ENCODE data around the gene BDKRB2.
A peak's percentile ranks its signal among the peaks of the same experiment; 100 is the strongest.

Gene BDKRB2

DNA sequence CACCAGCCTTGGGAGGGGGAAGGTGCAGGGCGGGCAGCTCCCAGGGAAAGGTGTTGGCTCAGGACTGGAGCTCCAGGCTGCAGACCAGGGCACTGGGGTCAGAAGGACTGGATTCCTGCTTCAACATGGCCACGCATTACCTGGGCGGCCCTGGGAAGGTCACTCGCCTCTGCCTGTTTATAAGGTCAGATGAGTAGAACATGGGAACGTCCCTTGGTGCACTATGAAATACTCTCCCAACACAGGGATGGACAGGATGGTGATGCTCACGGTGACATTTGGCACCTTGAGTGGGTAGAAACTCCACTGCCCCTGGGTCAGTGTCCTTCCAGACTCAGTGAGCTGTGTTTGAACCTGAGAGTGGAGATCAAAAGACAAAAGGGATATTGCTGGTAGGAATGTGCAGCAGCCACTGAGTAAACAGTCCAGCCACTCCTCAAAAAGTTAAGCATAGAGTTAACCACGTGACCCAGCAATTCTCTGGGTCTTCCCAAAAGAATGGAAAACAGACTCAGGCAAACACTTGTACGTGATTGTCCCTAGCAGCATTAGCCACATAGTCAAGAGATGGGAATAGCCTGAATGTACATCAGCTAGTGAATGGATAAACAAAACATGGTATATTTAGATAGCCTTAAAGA is 9.1 kb upstream of the BDKRB2 start:
- DNase-seq (ENCODE audit: low read depth) = no peak

DNA sequence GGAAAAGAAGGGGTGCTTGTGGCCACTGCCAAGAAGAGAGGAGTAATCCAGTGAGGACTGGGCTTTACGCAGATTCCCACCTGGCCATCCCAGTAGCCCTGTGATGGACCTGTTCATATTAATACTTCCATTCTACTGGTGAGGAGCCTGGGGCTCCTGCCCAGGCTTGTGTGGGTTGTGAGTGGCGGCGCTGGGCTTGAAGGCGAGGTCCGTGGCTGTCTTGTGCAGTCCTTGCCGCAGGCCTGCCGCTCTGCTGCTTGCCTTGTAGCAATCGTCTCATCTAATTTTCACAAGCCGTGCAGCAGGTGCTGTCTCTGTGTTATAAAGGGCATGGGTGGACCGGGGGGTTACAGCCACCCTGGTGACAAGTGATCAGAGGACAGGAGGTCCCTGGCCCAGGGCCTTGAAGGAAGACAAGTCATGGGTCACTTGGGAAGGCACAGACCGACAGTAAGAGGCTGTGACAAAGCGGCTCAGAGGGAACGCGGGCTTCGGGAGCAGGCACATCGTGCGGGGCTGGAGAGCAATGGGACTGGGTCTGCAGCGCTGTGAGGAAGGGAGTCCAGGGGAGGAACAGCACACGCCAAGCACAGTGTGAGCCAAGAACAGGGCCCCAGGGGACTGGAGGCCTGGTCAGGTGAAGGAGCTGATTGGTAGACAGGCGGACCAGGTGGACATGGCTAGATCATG is 7.3 kb upstream of the BDKRB2 start:
- H3K4me3 ChIP-seq (ENCODE audit: low read depth, low read length) = no peak overlapping the region
- DNase-seq (ENCODE audit: low read depth) = no peak

More for the DNA sequence above, 9.1 kb upstream of the BDKRB2 start:
- no peak overlapping the region for H3K4me3 ChIP-seq (ENCODE audit: low read depth, low read length)

DNA sequence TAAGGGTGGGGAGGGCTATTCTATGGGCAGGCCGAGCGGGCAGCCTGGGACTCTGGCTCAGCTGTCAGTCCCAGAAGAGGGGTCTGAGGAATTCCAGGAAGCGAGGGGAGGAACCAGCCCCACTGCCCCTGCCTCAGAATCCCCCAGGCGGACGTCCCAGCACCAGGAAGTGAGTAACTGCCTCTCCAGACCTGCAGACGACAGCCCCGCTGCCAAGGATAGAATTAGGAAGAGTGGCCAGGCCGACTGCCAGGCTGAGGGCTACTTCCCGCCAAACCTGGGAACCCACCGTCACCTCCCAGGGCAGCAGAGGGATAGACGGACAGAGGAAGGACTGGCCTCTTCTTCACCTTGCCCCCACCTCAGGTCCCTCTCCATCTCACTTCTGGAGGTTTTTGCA is 6.7 kb upstream of the BDKRB2 start:
- no peak overlapping the region for H3K4me3 ChIP-seq (ENCODE audit: low read depth, low read length)
- no peak for DNase-seq (ENCODE audit: low read depth)

DNA sequence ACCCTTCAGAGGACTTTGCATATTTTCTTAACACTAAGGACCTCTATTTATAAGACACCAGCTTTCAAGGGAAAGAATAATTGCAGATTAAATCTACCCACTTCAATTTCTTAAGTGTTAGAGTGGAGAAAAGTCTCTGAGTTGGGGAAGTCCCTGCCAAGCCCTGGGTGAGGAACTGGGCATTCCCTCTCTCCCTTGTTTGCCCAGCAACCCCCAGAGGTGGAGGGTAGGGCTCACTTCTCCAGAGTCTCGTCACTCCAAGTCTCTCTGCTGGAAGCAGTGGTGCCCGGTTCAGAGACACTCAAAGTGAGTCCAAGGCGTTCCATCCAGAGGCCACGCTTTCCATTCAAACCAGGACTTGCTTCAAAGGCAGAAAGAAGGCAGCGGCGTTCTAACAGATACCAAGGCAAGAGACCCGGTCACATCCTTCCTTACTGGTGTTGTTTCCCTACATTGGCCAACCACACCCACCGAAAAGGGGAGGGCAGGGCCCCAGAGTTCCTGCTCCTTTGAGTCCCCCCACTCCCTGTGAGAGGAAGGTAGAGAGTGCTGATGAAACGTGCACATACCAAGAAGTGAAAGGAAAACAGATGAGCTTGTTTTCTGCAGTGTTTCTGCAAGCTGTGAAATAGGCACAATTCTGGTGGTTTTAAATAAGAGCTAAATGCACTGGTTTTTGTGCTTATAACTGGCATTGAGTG is 6.1 kb upstream of the BDKRB2 start:
- H3K4me3 ChIP-seq (ENCODE audit: low read depth, low read length) = no peak overlapping the region
- no peak for DNase-seq (ENCODE audit: low read depth)

DNA sequence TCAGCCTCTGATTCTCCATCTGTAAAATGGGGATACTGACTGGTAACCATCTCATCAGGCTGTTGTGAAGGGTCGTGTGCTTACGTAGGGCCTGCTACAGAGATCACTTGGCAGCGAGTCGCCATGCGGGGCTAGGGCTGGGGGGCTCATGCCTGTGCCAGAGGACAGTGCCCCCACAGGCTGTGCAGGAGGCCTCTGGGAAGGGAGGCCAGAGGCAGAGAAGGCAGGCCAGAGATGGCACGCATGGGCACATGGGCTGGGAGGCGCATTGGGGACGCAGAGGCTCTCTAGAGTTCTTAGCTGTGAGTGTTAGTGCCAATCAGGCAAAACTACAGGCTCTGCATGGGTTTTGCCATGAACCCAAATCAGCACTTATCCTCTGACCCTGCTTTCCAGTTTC is 3.5 kb upstream of the BDKRB2 start:
- H3K4me3 ChIP-seq (ENCODE audit: low read depth, low read length) = no peak overlapping the region
- no peak for DNase-seq (ENCODE audit: low read depth)

DNA sequence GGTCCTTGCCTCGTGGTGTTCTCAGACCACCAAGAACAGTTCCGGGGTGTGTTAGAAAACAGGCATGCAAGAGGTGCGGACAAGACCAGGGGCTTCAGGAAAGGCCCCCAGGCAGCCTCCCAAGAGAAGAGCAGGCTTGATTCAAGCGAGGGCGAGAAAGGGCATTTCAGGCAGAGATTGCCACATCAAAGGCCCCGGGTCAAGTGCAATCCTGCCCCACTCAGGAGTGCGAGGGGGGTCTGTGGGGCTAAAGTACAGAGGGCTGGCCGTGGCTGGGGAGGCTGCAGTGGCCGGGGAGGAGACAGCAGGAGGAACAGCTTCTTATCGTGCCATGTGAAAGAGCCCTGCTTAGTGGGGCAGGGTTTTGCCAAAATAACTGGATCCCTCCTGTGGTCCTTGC is 2.7 kb upstream of the BDKRB2 start:
- no peak for DNase-seq (ENCODE audit: low read depth)
- no peak overlapping the region for H3K4me3 ChIP-seq (ENCODE audit: low read depth, low read length)

DNA sequence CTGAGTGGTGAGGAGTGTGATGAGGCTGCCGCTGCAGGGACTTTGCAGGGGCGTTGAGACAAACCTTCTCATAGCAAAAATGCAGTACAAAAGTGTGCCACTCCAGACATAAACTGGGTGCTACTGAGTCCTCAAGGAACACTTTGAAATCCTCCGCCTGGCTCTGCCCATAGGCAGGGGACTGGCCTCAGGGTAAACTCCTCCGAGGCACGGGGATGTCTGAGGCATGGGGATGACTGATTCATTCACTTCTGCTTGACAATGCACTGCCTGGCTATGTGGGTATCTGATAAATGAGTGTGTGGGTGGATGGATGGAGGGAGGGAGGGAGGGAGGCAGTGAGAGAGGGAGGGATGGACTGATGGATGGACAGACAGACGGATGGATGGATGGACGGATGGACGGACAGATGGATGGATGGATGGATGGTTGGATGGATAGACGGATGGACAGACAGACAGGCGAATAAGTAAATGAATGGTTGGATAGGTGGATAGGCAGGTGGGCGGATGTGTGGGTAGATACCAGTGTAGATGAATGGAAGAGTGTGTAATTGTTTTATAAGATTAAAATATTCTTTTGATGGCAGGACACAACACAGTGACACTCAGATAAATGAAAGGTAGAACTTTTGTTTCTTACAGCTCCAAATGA is 2.1 kb upstream of the BDKRB2 start:
- H3K4me3 ChIP-seq (ENCODE audit: low read depth, low read length) = no peak overlapping the region
- no peak for DNase-seq (ENCODE audit: low read depth)

DNA sequence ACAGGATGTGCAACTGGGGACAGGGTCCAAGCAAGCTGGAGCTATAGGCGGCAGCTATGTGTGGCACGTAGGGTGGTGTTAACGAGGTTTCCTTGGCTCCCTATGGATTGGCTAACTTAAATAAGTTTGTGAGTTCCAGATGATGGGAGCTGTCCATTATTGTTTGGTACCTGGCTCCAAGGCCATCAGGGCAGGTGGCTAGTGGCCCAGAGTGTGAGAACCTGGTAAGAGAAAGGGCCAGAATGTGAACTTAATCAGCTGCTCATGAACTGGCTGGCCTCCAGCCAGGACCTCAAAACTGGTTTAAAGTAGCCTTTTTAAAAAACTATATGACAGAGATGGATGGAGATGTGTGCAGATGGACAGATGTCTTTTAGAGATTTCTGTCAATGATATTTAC is 1.5 kb upstream of the BDKRB2 start:
- no peak overlapping the region for H3K4me3 ChIP-seq (ENCODE audit: low read depth, low read length)
- DNase-seq (ENCODE audit: low read depth) = no peak

DNA sequence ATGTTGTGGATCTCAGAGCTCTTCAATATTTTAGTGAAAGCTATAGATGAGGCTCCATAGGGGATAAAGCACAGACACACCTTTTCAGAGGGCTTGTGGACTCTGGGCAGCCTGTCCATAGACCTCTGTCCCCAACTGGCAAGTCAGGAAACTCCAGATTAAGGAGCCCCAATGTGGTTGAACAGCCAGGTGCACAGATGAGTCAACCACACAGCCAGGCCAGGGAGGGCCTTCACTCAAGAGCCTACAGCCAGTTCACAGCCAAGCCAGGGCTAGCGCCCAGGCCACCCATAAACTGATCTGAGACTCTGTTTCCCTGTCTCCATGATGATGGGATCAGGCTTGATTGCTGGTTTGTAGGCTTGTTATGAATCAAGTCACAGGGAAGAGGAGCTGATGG is 1.0 kb upstream of the BDKRB2 start:
- no peak overlapping the region for H3K4me3 ChIP-seq (ENCODE audit: low read depth, low read length)
- no peak for DNase-seq (ENCODE audit: low read depth)

DNA sequence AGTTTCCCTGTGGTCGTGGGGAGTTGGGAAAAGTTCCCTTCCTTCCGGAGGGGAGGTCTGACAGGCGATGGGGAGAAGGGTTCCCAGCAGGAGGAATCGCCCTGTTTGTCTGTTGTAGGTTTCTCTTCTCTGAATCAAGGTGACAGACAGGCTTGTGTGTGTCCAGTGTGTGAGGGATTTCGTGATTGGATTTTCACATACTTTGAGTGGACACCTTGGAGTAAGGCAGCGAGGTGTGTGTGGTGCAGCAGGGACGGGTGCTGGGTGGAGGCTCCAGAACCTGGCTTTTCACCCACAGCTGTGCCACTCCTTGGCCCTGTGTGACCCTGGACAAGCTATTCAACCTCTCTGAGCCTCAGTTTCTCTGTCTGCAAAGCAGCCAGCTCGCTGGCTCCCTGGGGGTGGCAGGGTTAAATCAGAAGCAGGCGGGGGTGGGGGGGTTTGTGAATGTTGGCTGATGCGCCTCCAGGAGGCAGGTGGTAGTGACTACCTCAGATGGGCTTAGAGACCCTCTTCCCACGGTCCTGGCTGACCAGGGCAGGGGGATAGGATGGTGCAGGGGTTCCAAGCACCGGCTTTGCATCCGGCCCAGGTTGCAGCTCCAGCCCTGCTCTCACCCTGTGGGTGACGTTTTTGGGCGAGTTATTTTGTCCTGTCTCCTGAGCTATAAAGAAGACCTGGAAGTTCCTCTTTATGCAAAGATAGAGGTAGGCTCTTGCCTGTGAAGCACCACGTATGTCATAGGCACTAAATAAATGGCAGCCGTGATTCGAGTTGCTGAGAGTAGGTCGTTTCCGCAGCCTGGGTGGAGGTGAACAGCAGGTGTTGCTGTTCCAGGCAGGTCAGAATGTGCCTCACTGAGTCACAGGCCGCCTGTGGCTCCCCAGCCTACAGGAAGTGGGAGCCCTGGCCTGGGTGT is 679 bp downstream of the BDKRB2 start:
- H3K4me3 ChIP-seq (ENCODE audit: low read depth, low read length) = peak overlapping the region; percentile 57
- no peak for DNase-seq (ENCODE audit: low read depth)

DNA sequence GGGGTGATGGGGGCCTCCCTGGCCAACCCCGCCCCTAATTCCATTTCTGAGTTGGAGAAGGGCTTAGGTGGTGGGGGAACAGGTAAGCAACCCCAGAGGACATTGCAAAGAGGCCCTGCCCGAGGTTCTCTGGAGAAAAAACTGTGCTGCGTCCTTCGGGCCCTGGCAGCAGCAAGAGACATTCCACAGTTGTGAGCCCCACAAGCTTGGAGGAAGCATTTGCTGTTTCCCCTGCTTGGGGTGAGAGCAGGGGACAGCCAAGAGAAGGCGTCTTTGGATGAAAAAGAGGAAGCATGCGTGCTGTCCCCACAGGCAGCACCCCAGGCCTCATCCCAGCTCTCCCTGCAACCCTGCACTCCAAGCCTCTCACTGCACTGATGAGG is 1.3 kb downstream of the BDKRB2 start:
- H3K4me3 ChIP-seq (ENCODE audit: low read depth, low read length) = peak overlapping the region; percentile 57

DNA sequence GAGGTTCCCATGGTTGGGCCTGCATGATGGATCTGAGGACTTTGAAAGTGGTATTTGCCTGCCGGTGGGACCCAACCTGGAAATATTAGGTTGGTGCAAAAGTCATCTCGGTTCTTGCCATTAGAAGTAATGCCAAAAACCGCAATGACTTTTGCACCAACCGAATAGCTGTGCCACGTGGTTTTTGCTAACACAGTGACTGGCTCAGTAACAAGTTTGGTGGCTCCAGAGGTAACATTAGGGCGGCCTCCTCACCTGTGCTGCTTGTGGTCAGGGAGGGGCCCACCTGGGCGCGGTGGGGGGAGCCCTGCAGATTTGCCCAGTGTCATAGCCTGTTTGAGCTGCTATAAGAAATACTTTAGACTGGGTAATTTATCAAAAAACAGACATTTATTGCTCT is 1.8 kb downstream of the BDKRB2 start:
- no peak for DNase-seq (ENCODE audit: low read depth)
- H3K4me3 ChIP-seq (ENCODE audit: low read depth, low read length) = peak overlapping the region; percentile 57

More for the DNA sequence above, 1.3 kb downstream of the BDKRB2 start:
- DNase-seq (ENCODE audit: low read depth) = no peak

DNA sequence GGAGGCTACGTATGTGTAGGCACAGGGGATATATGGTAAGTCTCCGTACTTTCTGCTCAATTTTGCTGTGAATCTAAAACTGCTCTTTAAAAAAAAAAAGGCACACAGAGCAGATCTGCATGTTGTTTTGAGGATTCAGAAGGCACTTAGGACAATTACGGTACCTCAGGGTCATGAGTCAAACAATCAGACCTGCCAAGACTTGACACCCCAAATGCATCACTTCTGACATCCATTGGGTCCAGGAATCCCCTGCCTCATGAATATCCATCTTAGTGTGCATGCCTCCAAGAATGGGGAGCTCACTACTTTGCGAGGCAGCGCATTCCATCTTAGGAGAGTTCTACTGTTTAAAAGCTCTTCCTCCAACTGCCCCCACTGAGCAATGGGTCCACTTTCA is 3.0 kb downstream of the BDKRB2 start:
- no peak for DNase-seq (ENCODE audit: low read depth)
- no peak overlapping the region for H3K4me3 ChIP-seq (ENCODE audit: low read depth, low read length)

DNA sequence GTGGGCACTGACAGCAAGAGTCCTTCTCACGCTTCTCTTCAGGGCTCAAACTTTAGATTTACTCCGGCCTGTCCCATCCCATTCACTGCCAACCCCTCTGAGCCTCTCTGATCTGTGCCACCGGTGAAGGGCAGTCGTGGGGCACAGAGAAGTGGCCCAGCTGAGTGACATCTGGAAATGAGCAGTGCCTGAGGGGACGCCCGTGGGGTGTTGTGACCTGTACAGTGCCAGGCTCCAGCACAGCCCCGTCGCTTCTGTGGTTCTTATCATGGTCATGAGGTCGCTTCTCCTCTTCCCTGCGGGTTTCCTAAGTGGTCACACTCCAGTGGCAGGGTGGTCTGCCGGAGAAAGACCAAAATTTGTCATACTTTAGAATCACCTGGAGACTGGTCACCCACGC is 4.1 kb downstream of the BDKRB2 start:
- no peak overlapping the region for H3K4me3 ChIP-seq (ENCODE audit: low read depth, low read length)
- no peak for DNase-seq (ENCODE audit: low read depth)

DNA sequence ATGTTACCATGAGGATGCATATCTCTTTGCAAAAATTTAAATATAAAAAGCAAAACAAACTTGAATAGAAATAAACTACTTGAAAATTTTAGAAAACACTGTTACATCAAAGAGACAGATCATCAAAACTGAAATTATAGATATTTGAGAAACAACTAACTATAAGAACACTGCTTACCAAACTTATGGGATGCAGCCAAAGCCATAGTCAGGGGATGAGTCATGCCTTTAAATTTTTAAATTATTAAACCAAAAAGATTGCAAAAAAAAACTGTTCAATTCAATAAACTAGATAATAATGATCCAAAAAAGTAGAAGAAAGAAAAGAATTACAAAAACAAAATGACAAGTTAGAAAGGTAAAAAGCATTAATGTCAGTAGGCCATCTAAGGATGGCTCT is 7.5 kb downstream of the BDKRB2 start:
- DNase-seq (ENCODE audit: low read depth) = no peak
- no peak overlapping the region for H3K4me3 ChIP-seq (ENCODE audit: low read depth, low read length)

DNA sequence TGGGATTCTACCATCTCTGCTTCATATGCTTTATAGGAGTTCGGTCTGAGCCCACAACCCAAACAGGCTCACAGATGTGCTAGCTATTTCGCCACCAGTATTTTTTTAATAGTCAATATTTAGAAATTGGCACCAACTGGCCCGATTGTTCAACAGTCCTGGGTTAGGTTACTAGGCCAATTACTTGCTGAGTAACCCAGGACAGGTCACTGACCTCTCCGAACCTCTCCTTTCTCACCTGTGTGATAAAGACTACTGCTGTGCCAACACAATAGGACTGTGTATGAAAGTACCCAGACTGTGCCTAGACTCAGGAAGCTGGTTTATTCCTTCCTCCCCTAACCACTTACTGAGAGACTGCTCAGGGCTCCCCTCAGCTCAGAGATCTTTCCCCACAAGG is 8.3 kb downstream of the BDKRB2 start:
- no peak for DNase-seq (ENCODE audit: low read depth)

DNA sequence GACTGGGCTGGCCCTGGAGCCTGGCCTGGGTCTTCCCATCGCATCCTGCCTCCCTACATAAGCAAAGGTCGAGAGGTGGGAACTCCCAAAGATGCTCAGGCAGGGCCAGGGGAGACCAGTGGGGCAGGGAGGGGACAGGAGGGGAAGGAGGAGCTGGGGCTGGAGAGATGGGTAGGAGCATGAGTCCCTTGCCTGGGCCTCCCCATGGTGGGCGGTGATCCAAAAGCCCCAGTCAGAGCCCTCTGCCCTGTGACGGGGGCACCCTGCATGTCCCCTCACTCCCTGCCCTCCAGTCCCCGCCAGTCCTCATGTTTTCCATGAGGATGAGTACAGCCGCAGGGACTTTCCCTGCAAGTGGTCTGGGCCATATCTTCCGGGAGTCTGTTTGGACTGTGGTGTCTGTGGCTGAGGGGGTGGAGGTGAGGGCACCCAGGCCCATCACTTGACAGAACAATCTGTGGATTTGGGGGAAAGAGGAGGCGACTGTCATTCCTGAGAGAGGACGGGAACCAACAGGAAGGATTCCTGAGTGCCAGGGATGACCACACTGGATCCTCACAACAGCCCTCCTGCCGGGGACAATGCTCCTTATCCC is 9.3 kb downstream of the BDKRB2 start:
- H3K4me3 ChIP-seq (ENCODE audit: low read depth, low read length) = no peak overlapping the region
- no peak for DNase-seq (ENCODE audit: low read depth)

More for the DNA sequence above, 8.3 kb downstream of the BDKRB2 start:
- no peak overlapping the region for H3K4me3 ChIP-seq (ENCODE audit: low read depth, low read length)

DNA sequence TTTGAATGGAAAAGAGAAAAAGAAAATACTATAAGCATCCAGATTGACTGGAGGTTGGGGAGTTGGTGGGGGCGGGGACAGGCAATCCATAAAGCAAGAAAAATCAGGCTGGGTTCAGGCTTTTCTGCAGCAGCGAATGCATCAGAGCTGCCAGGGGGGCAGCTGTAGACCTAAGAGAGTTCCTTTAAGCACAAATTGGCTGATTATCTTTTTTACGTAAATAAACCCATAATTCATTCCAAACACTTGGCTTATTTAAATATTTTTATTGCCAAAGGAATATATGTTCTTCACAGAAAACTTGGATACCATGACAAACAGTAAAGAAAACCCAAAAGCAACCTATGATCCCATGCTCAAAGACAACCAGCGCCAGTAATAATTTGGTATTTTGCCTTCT is 10.2 kb downstream of the BDKRB2 start:
- no peak for DNase-seq (ENCODE audit: low read depth)
- H3K4me3 ChIP-seq (ENCODE audit: low read depth, low read length) = no peak overlapping the region
